Left lobe of liver (tissue), 2 donors: Measurements from ENCODE around the gene SUPT6H. TPM values are rescaled to one million over a fixed set of nuclear protein-coding genes. Genes with fewer than 3 reads are reported as not detected.
"Not testable (repeated sequence)": the region's sequence is repeated elsewhere in the genome, so short reads cannot be mapped to it uniquely, and the experiment has no call there.

ENCODE experiments used
- ATAC-seq: fragments of 200-7000 bp; cut with Tn5 transposase; one replicate; pipeline ENCODE4 v1.9.1; 2020; ENCODE audit warnings: mild to moderate bottlenecking, moderate library complexity
- DNase-seq: peaks from one replicate; pipeline ENCODE4 v3.0.0-alpha.2; 2020; ENCODE audit warnings: low spot score
- total RNA-seq: library from RNA; stranded (reverse); gene quantifications from one replicate; pipeline ENCODE4 v1.2.1, GENCODE V29; 2021
- donor health status: DM: no; HTN: no; CAD: no; lungs with moderate emphysema.
- donor health status: DM: no; HTN: yes; CAD: no.

Gene SUPT6H
- total RNA-seq, 1 donor from 2014 or later: 33.7 TPM

DNA sequence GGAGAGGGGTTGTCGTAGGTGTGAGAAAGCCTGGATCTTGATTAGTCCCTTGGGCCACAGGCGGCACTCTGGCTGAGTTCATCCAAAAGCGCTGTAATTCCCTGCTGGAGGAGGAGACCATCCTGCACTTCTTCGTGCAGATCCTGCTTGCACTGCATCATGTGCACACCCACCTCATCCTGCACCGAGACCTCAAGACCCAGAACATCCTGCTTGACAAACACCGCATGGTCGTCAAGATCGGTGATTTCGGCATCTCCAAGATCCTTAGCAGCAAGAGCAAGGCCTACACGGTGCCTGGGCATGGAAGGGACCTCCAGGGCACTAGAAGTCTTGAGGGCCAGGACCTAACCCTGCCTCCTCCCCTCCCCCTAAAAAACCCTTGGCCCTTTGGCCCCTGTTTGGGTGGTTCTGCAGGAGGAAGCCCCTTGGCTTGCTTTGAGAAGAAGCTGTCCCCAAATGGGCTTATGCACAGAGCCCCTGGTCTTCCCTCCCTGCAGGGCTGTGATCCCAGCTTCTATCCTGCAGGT, 72.8 kb downstream of the SUPT6H start:
- ATAC-seq: no peak
- no peak for DNase-seq

GRCh38 chr17:28735242-28735722, 73.3 kb downstream of the SUPT6H start:
- DNase-seq (no peak), ATAC-seq (no peak)

- DNase-seq, ATAC-seq: not testable (repeated sequence)
Measured at GRCh38 chr17:28735913-28736769, 74.1 kb downstream of the SUPT6H start.

GRCh38 chr17:28737316-28737715, 75.3 kb downstream of the SUPT6H start:
- DNase-seq: no peak
- ATAC-seq: no peak

- ATAC-seq (no peak), DNase-seq (no peak)
Measured at GRCh38 chr17:28737770-28738679, 76.0 kb downstream of the SUPT6H start.

- DNase-seq (no peak), ATAC-seq (no peak)
Measured at GRCh38 chr17:28738680-28739384, 76.8 kb downstream of the SUPT6H start.

DNA sequence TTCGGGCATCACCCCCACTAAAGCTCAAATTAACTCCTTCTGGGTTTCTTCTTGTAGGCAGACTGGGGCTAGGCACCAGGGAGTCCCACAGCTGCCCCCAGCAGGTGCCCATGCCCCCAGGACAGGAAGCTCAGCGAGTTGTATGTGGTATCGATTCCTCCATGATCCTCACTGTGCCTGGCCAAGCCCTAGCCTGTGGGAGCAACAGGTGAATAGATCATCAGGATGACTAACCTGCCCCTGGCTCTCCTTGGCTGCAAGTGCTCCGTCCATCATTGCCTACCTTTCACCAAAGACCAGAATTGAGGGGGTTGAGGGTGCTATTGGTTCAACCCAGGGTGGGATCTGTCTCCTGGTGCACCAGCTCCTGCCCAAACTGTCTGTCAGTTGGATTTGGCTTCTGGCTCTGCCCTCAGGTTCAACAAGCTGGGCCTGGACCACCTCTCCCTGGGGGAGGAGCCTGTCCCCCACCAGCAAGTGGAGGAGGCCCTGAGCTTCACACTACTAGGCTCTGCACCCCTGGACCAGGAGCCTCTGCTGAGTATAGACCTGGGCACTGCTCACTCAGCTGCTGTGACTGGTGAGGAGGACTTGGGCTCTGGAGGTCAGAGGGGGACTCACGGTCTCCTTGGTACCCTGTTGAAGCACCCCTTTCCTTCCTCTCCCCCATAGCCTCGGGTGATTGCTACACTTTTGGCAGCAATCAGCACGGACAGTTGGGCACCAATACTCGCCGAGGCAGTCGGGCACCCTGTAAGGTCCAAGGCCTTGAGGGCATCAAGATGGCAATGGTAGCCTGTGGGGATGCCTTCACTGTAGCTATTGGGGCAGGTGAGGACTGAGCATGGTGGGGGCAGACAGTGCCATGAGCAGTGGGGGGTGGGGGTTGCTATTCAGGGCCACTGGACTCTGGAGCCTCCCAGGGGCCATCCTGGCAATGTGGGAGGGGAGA, 78.7 kb downstream of the SUPT6H start:
- ATAC-seq (no peak), DNase-seq (no peak)

DNA sequence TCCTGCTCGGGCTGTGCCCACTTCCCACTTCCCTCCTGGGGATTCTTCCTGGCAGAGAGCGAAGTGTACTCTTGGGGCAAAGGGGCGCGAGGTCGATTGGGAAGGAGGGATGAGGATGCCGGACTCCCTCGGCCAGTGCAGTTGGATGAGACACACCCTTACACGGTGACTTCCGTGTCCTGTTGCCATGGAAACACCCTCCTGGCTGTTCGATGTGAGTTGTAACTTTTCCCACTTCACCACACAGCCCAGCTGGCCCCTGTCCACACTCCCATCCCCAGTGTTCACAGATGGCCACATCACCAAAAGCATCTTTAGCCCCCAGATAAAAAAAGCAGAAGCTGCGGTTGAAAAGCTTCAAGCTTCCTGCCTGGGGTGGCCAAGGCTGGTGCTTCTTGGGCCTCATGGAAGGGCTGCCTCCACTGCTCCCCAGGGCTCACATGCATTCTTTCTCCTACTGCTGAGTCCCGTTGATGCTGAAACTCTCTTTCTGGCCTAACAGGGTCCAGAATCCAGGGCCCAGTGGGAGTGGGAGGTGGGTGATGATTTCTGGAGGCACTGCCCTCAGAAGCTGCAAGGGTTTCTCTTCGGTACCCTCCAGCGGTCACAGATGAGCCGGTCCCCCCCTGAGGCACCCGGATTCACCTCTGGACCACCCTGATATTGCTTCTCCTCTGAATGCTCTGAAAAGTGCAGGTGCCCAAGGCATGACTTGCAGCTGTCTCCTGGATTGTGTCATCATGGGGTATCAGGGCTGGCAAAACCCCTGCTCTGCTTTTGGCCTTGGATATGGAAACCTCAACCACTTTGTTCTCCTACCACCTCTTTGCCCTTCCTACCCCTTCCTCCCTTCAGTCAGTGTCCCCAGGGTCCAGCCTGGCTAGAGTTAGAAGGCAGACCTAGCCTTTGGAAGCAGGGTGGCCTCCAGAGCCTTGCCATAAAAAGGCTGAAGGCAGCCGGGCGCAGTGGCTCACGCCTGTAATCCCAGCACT, 79.6 kb downstream of the SUPT6H start:
- DNase-seq: no peak
- ATAC-seq: no peak

DNA sequence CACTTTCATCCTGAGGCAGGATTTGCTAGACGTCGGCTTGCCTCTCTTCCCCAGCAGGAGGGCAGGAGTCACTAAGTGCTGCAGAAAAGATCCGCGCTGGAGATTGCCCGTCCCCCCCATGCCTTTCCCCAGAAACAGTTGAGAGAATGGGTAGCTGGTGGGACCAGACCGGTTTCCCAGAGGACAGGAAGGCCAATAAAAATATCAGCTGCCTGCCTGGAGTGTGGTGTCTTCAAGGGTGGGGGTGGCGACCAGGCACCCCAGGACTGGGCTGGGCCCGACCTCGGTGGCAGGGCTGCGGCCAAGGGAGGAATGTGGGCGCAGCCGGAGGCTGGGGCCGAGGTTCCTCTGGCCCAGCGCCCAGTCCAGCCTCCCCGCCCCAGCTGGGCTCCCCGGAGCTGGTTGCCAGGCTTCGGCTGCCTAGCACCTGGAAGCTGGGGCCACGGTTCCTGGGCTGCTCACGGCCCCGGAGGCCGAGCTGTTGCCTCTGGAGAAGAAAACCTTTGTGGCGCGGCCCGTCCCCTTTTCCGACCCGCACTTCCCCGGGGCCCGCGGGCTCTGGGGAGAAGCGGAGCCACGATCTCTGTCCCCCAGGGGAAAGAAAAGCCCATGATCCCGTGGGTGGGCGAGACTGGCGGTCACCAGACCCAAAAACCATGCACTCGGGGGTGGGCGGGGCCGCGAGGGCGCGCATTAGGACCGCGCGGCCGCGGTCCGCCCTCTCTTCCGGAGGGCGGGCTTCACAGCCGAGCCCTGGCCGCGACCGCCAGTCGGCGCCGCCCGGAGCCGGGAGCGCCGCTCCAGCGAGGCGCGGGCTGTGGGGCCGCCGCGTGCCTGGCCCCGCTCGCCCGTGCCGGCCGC, 81.5 kb downstream of the SUPT6H start, which contains the start of gene TRAF4:
Gene TRAF4 (plus strand): TSS at position 769 of the 861 bp plus-strand sequence. CDS start 102 bp downstream, outside the sequence.
- peak; percentile 79 for DNase-seq
- peak; percentile 76 for ATAC-seq

- peak; percentile 77 for DNase-seq
- peak; percentile 29 for ATAC-seq
Measured at GRCh38 chr17:28744104-28744971, 82.3 kb downstream of the SUPT6H start.

- DNase-seq: no peak
- peak; percentile 4 for ATAC-seq
Measured at GRCh38 chr17:28744972-28745785, 83.2 kb downstream of the SUPT6H start.

GRCh38 chr17:28745786-28746411, 83.9 kb downstream of the SUPT6H start:
- ATAC-seq: peak; percentile 59

DNA sequence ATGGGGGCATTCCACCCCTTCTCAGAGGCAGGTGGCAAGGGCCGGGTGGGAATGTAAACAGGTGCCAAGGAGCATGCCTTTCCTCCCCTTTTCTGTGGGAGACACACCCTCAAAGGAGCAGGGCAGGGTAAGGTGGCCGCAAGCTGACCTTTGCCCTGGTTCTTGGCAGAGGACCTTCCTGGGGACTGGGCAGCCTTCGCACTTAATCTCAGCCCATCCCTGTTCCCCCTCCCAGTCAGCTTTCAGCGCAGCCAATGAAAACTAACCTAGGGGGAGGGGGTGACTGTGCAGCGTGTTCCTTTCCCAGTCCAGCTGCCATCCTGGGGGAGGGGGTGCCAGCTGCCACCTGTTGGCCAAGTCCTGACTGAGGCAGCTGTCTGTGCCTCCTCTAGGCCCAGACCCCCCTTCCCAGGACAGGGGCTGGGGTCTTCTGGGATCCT, 84.6 kb downstream of the SUPT6H start:
- peak; percentile 15 for ATAC-seq
- peak; percentile 69 for DNase-seq

More at GRCh38 chr17:28745786-28746411, 83.9 kb downstream of the SUPT6H start:
- DNase-seq: peak; percentile 84

DNA sequence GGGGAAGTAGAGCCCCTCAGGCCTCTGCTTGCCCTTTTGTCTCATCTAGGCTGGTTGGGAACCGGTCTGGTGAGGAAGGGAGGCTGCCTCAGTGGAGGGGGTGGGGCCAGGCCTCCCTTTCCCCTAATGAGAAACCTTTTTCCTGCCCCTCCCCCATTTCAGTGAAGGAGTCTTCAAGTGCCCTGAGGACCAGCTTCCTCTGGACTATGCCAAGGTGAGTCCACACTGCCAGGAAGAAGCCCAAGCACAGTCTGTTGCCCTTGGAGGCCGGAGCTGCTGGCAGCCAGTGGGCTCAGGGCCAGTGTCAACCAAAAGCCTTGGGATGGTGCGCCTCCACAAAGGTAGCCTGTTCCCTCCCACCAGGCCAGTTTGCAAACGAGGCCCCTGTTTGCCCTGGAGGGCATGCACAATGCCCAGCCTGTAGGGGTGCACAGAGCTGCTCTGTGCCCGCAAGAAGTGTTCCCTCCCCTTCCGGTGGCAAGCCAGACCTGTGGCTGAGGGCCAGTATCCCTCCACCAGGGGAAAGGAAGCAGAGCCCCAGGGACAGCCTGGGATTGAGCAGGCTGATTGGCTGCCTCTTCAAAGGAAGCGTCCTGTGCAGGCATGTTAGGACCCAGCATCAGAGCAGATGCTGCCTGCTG, 85.2 kb downstream of the SUPT6H start:
- no peak for ATAC-seq
- DNase-seq: peak; percentile 64
